Sigmoid colon (tissue), 7 donors: Measurements from ENCODE around the gene GRIK3. TPM values are rescaled to one million over a fixed set of nuclear protein-coding genes. Genes with fewer than 3 reads are reported as not detected.

Experiments
- DNase-seq: peaks from one replicate; pipeline ENCODE4 v3.0.0-alpha.2; 2019
- H3K27ac ChIP-seq, 4 donors: fragments of 200-600 bp; sonication (generic); one replicate each; pipeline ENCODE4 v1.5.1; 2016 to 2019; ENCODE audit warnings: mild to moderate bottlenecking in 1 of 4
- H3K27me3 ChIP-seq, 3 donors: fragments of 200-600 bp; sonication (generic); one replicate each; pipeline ENCODE4 v1.5.1; 2019; ENCODE audit warnings: mild to moderate bottlenecking in 1 of 3
- H3K36me3 ChIP-seq, 4 donors: fragments of 200-600 bp; sonication (generic); one replicate each; pipeline ENCODE4 v1.5.1; 2016 to 2019
- H3K4me1 ChIP-seq, 4 donors: fragments of 200-600 bp; sonication (generic); one replicate each; pipeline ENCODE4 v1.5.1; 2017 to 2019
- H3K4me3 ChIP-seq, 4 donors: fragments of 200-600 bp; sonication (generic); one replicate each; pipeline ENCODE4 v1.5.1; 2017 to 2019; ENCODE audit warnings: mild to moderate bottlenecking in 2 of 4, moderate library complexity in 1 of 4
- H3K9me3 ChIP-seq, 4 donors: fragments of 200-600 bp in 3 of 4; sonication (generic) in 3 of 4; one replicate each; pipeline versions ENCODE4 v1.5.1 to v1.6.1; 2013 to 2019
- CTCF ChIP-seq, 4 experiments: fragments of 450-650 bp in 3 of 4; fragments of 200-600 bp in 1 of 4; IDR thresholded peaks; one replicate each; pipeline ENCODE4 v1.5.1; 2016 to 2019; ENCODE audit warnings: antibody characterized with exemption in 4 of 4, mild to moderate bottlenecking in 3 of 4, moderate library complexity in 2 of 4
- EP300 ChIP-seq, 4 donors: sonication (generic); formaldehyde crosslinking; IDR thresholded peaks; one replicate each; pipeline ENCODE4 v1.6.1; 2017; ENCODE audit warnings: antibody characterized with exemption in 4 of 4
- POLR2A ChIP-seq, 2 donors: fragments of 450-650 bp; IDR thresholded peaks; one replicate each; pipeline ENCODE4 v1.6.1; 2016; ENCODE audit warnings: antibody characterized with exemption in 2 of 2, mild to moderate bottlenecking in 2 of 2, moderate library complexity in 2 of 2
- POLR2AphosphoS5 ChIP-seq, 4 donors: sonication (generic); formaldehyde crosslinking; IDR thresholded peaks; one replicate each; pipeline ENCODE4 v1.6.1; 2017; ENCODE audit warnings: antibody characterized with exemption in 4 of 4
- WGBS, 2 donors: extraction: QIAGEN DNeasy Blood & Tissue Kit; methylation state at CpG; one replicate each; pipeline ENCODE4 v1.1.7; 2013; 5-methylcytosine and 5-hydroxymethylcytosine counted together
- intact Hi-C: fragments of 100-400 bp; cut with DNase I; formaldehyde crosslinking; loops from one replicate; pipeline ENCODE4 v1.15.1; 2023
- polyA plus RNA-seq, 3 donors: library from polyadenylated mRNA; stranded (reverse); fragments of 200-250 nt; gene quantifications; one replicate each; pipeline ENCODE4 v1.2.3, GENCODE V29; 2013
- total RNA-seq, 4 donors: library from RNA; depleted of rRNA; stranded (reverse); fragments of >200 nt; gene quantifications; one replicate each; pipeline ENCODE4 v1.1.0, GENCODE V29; 2016
- donor health status: healthy with polysubstance abuse.
- donor health status: Bipolar disorder and iron deficiency.
- donor health status: healthy.

GRIK3 gene
- total and polyA plus RNA-seq, 7 donors: 0.60 to 7.1 (median 3.4) TPM; not detected in 1

DNA sequence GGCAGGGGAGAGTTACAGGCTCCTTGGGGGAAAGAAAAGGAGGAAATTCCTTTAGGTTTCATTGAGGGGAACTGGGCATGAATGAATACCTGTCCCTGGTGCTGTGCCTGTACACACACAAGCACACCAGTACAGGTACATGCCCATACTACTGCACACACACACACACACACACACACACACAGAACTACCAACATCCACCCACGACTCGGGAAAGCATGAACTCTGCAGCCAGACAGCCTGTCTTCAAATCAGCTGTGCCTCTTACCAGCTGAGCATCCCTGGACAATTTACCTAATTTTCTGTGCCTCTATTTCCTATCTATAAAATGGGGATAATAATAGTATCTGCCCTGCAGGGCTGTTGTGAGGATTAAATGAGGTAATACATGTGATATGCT, 7.2 kb upstream of the GRIK3 start:
- Histone ChIP-seq H3K27ac (no peak overlapping the region), H3K27me3 (peaks cover 20 to 78% (median 21%) of the 10 kb centered on the region in 3 donors), H3K4me3 (no peak overlapping the region), H3K4me1 (peaks cover 0 to 4% (median 0%) of the 10 kb centered on the region in 4 donors), H3K36me3 (no peaks in the 10 kb centered on the region), H3K9me3 (no peaks in the 10 kb centered on the region)
- DNase-seq: no peak
- intact Hi-C loops: no loop called here
- 68% methylated on average over 2 of the region's 2 CpGs for WGBS, 2 donors
- TF ChIP-seq POLR2AphosphoS5 (IDR thresholded peaks at IDR 0.05) (no peak), EP300 (IDR thresholded peaks at IDR 0.05) (no peak), POLR2A (IDR thresholded peaks at IDR 0.05) (no peak), CTCF (IDR thresholded peaks at IDR 0.05) (no peak)

DNA sequence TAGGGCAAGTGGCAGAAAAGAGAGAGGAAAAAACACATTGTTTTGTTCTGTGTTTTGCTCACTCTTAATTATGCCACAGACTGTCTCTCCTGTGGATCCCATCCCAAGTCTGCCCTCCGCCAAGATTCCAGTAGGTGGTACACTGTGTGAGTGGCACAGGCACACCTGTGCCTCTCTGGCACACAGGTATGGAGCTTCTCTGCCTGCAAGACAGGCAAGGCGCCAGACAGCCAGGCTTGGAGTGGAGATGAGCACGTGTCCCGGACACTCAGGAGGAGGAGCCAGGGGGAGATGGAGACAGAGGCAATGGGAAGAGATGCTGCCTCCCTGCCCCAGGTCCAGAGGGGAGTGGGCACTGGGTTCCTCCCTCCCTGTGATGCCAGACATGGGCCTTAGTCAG, 6.5 kb upstream of the GRIK3 start:
- Histone ChIP-seq H3K4me3 (no peak overlapping the region), H3K27ac (no peak overlapping the region), H3K9me3 (no peaks in the 10 kb centered on the region), H3K36me3 (no peaks in the 10 kb centered on the region), H3K4me1 (peaks cover 0 to 7% (median 0%) of the 10 kb centered on the region in 4 donors), H3K27me3 (peaks cover 20 to 82% (median 25%) of the 10 kb centered on the region in 3 donors)
- WGBS, 2 donors: 25 to 46% methylated on average over 4 of the region's 4 CpGs
- no peak for DNase-seq
- no peak for TF ChIP-seq POLR2A (IDR thresholded peaks at IDR 0.05)
- TF ChIP-seq EP300 (IDR thresholded peaks at IDR 0.05): no peak
- no peak for TF ChIP-seq CTCF (IDR thresholded peaks at IDR 0.05)
- no peak for TF ChIP-seq POLR2AphosphoS5 (IDR thresholded peaks at IDR 0.05)
- intact Hi-C loops: no loop called here

DNA sequence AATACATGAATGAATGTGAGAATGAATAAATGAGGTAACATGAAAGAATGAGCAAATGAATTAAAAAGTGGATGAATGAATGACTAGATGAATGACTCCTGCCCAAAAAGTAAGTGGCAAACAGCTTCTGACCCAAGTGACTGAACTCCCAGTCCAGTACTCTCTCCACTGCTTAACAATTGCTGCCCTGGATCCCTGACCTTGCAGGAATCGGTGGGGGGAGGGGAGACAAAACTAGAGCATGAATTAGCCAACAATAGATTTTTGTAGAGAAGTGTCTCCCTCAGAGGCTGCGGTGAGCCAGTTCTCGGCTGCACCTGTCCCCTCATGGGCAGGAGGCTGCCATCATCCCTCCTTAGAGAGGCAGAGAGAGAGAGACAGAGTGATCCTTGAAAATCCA, 5.9 kb upstream of the GRIK3 start:
- no peak for DNase-seq
- no peaks in the 10 kb centered on the region for H3K9me3 ChIP-seq
- no peak overlapping the region for H3K4me3 ChIP-seq
- H3K4me1 ChIP-seq: peaks cover 0 to 8% (median 1%) of the 10 kb centered on the region in 4 donors
- H3K27ac ChIP-seq: no peak overlapping the region
- WGBS, 2 donors: 18 to 24% methylated on average over 3 of the region's 3 CpGs
- no peak for TF ChIP-seq EP300 (IDR thresholded peaks at IDR 0.05)
- TF ChIP-seq POLR2AphosphoS5 (IDR thresholded peaks at IDR 0.05): no peak
- H3K36me3 ChIP-seq: no peaks in the 10 kb centered on the region
- intact Hi-C loops: no loop called here
- peaks cover 23 to 85% (median 29%) of the 10 kb centered on the region in 3 donors for H3K27me3 ChIP-seq

DNA sequence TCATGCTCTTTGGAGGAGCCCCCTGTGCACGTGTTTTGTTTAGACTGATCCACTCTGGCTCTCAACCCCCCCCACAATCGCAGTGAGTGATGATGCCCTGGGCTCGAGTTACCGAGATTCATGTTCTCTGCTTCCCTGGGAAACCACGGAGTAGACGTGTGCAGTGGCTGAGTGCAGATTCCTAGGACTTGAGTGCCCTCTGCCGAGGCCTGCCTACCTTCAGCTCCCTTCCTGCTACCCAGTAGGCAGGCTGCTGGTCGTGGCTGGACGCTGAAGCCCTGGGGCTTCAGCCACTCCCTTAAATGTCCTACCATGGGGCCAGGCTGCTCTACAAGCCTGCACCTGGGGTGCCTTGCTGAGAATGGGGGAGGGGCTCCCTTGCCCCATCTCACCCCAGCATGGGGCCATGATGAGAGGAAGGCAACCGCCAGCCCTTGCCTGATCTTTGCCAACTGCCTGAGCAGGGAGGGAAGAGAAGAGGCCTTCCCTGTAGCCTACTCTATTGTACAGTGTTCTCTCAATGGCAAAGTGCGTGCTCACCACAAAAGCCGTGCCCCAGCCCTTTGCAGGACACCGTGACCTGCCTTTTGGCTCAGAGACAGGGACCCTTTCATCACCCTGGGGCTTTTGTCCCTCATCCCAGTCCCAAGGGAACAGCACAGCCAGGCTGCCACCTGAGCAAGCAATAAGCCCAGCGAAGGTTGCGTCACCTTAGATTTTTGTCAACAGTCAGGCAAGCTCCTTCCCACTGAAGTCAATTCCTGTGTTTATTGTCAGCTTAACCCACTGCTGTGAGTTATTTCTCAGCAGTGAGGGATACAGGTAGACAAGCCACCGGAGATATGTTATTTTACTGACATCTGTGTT, 4.1 kb upstream of the GRIK3 start:
- DNase-seq: no peak
- H3K27me3 ChIP-seq: peaks cover 35 to 99% (median 45%) of the 10 kb centered on the region in 3 donors
- no peak overlapping the region for H3K27ac ChIP-seq
- intact Hi-C loops: no loop called here
- peaks cover 0 to 22% (median 11%) of the 10 kb centered on the region in 4 donors for H3K4me1 ChIP-seq
- no peak for TF ChIP-seq EP300 (IDR thresholded peaks at IDR 0.05)
- no peak for TF ChIP-seq POLR2A (IDR thresholded peaks at IDR 0.05)
- TF ChIP-seq CTCF (IDR thresholded peaks at IDR 0.05): no peak
- no peak for TF ChIP-seq POLR2AphosphoS5 (IDR thresholded peaks at IDR 0.05)
- no peaks in the 10 kb centered on the region for H3K9me3 ChIP-seq
- 20 to 21% methylated on average over 16 of the region's 16 CpGs for WGBS, 2 donors
- H3K4me3 ChIP-seq: no peak overlapping the region
- no peaks in the 10 kb centered on the region for H3K36me3 ChIP-seq

DNA sequence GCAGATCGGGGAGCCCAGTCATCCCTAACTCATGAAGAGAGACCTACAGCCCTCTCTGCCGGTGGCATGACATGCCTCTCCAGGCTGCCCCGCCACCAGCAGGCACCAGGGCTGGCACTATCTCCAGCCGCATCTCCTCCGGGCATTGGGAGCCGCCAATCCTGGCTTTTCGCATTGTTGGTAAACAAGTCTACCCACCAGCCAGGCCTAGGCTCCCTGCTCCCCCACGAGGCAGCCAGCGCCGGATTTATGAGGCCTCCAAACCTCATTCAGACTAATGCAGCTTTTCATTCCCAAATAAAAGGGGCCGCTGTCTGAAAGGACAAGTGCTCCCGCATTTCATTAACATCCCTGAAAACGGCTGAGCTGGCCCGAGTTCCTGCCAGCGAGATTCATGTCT, 3.4 kb upstream of the GRIK3 start:
- H3K36me3 ChIP-seq: no peaks in the 10 kb centered on the region
- H3K9me3 ChIP-seq: no peaks in the 10 kb centered on the region
- DNase-seq: no peak
- WGBS, 2 donors: 8 to 11% methylated on average over 15 of the region's 15 CpGs
- peaks cover 0 to 30% (median 17%) of the 10 kb centered on the region in 4 donors for H3K4me1 ChIP-seq
- peak overlapping the region in 1 of 4 donors; percentile 10 for H3K27ac ChIP-seq
- no peak for TF ChIP-seq POLR2AphosphoS5 (IDR thresholded peaks at IDR 0.05)
- no peak for TF ChIP-seq POLR2A (IDR thresholded peaks at IDR 0.05)
- TF ChIP-seq EP300 (IDR thresholded peaks at IDR 0.05): no peak
- no peak for TF ChIP-seq CTCF (IDR thresholded peaks at IDR 0.05)
- H3K4me3 ChIP-seq: no peak overlapping the region
- intact Hi-C loops: no loop called here
- H3K27me3 ChIP-seq: peaks cover 43 to 99% (median 53%) of the 10 kb centered on the region in 3 donors
